ENCODE data around the gene RPS28.

The RPS28 gene

GRCh38 chr19:8335343-8336071, 14.2 kb downstream of the RPS28 start:
- no peak for DNase-seq (ENCODE audit: low read depth in 1 of 2, low spot score in 1 of 2)
- TF ChIP-seq POLR2AphosphoS5 (IDR thresholded peaks at IDR 0.05; ENCODE audit: low read depth) (no peak), GABPA (IDR thresholded peaks at IDR 0.05; ENCODE audit: low read depth) (no peak), CTCF (IDR thresholded peaks at IDR 0.05; ENCODE audit: insufficient read depth, low read length) (no peak), SPI1 (IDR thresholded peaks at IDR 0.05; ENCODE audit: borderline replicate concordance, low read depth) (no peak)
- TF ChIP-seq, protein P1, sequence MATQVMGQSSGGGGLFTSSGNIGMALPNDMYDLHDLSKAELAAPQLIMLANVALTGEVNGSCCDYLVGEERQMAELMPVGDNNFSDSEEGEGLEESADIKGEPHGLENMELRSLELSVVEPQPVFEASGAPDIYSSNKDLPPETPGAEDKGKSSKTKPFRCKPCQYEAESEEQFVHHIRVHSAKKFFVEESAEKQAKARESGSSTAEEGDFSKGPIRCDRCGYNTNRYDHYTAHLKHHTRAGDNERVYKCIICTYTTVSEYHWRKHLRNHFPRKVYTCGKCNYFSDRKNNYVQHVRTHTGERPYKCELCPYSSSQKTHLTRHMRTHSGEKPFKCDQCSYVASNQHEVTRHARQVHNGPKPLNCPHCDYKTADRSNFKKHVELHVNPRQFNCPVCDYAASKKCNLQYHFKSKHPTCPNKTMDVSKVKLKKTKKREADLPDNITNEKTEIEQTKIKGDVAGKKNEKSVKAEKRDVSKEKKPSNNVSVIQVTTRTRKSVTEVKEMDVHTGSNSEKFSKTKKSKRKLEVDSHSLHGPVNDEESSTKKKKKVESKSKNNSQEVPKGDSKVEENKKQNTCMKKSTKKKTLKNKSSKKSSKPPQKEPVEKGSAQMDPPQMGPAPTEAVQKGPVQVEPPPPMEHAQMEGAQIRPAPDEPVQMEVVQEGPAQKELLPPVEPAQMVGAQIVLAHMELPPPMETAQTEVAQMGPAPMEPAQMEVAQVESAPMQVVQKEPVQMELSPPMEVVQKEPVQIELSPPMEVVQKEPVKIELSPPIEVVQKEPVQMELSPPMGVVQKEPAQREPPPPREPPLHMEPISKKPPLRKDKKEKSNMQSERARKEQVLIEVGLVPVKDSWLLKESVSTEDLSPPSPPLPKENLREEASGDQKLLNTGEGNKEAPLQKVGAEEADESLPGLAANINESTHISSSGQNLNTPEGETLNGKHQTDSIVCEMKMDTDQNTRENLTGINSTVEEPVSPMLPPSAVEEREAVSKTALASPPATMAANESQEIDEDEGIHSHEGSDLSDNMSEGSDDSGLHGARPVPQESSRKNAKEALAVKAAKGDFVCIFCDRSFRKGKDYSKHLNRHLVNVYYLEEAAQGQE (IDR thresholded peaks at IDR 0.05; ENCODE audit: insufficient replicate concordance, low read depth) = no peak
- H3K27me3 ChIP-seq (ENCODE audit: insufficient read depth, poor library complexity, severe bottlenecking) = peaks cover 41% of the 10 kb centered on the region
- no peak overlapping the region for H3K4me3 ChIP-seq (replicated peaks; ENCODE audit: insufficient read depth, low read length)
- H3K27ac ChIP-seq (replicated peaks) = no peak overlapping the region

DNA sequence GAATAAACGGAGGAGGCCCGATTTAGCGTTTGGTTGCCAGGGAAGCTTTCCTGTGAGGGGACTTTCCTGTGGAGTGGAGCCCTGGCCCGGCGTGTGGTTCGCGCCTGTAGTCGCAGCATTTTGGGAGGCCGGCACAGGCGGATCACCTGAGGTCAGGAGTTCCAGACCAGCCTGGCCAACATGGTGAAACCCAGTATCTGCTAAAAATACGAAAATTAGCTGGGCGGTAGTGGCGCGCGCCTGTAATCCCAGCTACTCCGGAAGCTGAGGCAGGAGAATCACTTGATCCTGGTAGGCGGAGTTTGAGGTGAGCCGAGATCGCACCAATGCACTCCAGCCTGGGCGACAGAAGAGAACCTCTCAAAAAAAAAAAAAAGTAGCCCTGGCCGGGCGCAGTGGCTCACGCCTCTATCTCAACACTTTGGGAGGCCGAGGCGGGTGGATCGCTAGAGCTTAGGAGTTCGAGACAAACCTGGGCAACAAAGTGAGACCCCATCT, 14.8 kb downstream of the RPS28 start:
- no peak for DNase-seq (ENCODE audit: low read depth in 1 of 2, low spot score in 1 of 2)
- TF ChIP-seq GABPA (IDR thresholded peaks at IDR 0.05; ENCODE audit: low read depth) = no peak
- Histone ChIP-seq H3K27ac (replicated peaks) (no peak overlapping the region), H3K4me3 (replicated peaks; ENCODE audit: insufficient read depth, low read length) (no peak overlapping the region), H3K27me3 (ENCODE audit: insufficient read depth, poor library complexity, severe bottlenecking) (peaks cover 46% of the 10 kb centered on the region)

GRCh38 chr19:8336660-8337059, 15.4 kb downstream of the RPS28 start:
- no peak for DNase-seq (ENCODE audit: low read depth in 1 of 2, low spot score in 1 of 2)
- peaks cover 48% of the 10 kb centered on the region for H3K27me3 ChIP-seq (ENCODE audit: insufficient read depth, poor library complexity, severe bottlenecking)
- no peak overlapping the region for H3K27ac ChIP-seq (replicated peaks)
- TF ChIP-seq, protein P1 (IDR thresholded peaks at IDR 0.05; ENCODE audit: insufficient replicate concordance, low read depth) = no peak
- TF ChIP-seq POLR2AphosphoS5 (IDR thresholded peaks at IDR 0.05; ENCODE audit: low read depth) (no peak), SPI1 (IDR thresholded peaks at IDR 0.05; ENCODE audit: borderline replicate concordance, low read depth) (no peak), CTCF (IDR thresholded peaks at IDR 0.05; ENCODE audit: insufficient read depth, low read length) (no peak), GABPA (IDR thresholded peaks at IDR 0.05; ENCODE audit: low read depth) (no peak)
- H3K4me3 ChIP-seq (replicated peaks; ENCODE audit: insufficient read depth, low read length) = no peak overlapping the region

- Histone ChIP-seq H3K27ac (replicated peaks) (no peak overlapping the region), H3K4me3 (replicated peaks; ENCODE audit: insufficient read depth, low read length) (no peak overlapping the region), H3K27me3 (ENCODE audit: insufficient read depth, poor library complexity, severe bottlenecking) (peaks cover 52% of the 10 kb centered on the region)
- no peak for DNase-seq (ENCODE audit: low read depth in 1 of 2, low spot score in 1 of 2)
- TF ChIP-seq CTCF (IDR thresholded peaks at IDR 0.05; ENCODE audit: insufficient read depth, low read length) (no peak), POLR2AphosphoS5 (IDR thresholded peaks at IDR 0.05; ENCODE audit: low read depth) (no peak), GABPA (IDR thresholded peaks at IDR 0.05; ENCODE audit: low read depth) (no peak), SPI1 (IDR thresholded peaks at IDR 0.05; ENCODE audit: borderline replicate concordance, low read depth) (no peak)
- TF ChIP-seq, protein P1 (IDR thresholded peaks at IDR 0.05; ENCODE audit: insufficient replicate concordance, low read depth) = no peak
Measured at GRCh38 chr19:8337728-8338127, 16.4 kb downstream of the RPS28 start.
